NCI-H1105 (cell line): ENCODE measurements around the gene HUNK.

Experiments
- DNase-seq: peaks from one replicate; lab custom pipeline; 2025; lab: John Stamatoyannopoulos, UW

HUNK gene

GRCh38 chr21:31957631-31958030, 84.8 kb downstream of the HUNK start:
- no peak for DNase-seq

DNA sequence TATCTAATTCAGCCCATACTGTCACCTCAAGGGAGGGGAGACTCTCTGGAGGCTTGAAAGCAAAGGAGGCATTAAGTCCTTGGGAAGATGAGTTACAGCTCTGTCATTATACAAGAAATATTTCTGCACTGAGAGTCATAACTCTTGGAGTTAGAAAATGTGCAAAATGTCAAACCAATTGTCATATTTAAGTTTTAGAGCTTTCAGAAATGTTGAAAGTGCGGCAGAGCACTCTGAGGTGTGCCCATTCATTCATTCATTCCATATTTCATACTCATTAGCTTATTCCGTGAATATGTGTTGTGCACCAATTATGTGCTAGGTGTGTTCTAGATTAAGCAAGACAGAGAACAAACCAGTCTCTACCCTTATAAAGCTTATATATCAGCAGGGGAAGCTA, 87.1 kb downstream of the HUNK start:
- DNase-seq: no peak

- DNase-seq: no peak
Observed at GRCh38 chr21:31961027-31961426, 88.2 kb downstream of the HUNK start.

DNA sequence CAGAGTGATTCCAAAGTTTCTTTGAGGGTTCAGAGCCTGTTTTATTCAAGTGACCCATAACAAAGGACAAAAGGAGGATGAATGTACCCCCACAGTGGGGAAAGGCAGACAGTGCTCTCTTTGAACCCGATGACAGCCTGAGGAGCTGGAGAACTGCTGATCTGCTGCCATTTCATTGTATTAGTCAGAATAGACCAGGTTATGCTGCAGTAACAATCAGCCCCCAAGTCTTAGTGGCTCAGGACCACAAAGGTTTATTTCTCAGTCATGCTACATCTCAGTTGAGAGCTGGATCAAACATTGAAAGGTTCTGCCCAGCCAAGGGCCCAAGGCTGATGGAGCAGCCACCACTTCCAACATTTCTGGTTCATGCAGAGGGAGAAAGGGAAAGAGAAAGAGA, 88.9 kb downstream of the HUNK start:
- DNase-seq: no peak

- DNase-seq: no peak
Observed at GRCh38 chr21:31964692-31965091, 91.9 kb downstream of the HUNK start.

DNA sequence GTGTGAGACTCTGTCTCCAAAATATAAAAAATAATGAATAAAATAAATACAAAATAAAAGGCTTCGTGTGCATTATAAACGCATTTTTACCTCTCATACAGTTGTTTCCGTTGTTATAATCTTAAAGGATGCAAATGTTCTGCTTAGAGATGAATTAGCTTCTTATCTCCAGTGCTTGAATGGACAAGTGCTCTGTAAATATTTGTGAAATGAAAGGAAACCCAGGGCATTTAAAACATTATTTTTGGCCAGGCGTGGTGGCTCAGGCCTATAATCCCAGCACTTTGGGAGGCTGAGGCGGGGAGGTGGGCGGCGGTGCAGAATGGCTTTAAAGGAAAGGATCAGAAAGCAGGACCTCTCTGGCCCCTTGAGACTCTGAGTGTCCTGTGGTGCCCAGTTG, 94.5 kb downstream of the HUNK start:
- DNase-seq: no peak

- no peak for DNase-seq
Observed at GRCh38 chr21:31972622-31973021, 99.8 kb downstream of the HUNK start.

DNA sequence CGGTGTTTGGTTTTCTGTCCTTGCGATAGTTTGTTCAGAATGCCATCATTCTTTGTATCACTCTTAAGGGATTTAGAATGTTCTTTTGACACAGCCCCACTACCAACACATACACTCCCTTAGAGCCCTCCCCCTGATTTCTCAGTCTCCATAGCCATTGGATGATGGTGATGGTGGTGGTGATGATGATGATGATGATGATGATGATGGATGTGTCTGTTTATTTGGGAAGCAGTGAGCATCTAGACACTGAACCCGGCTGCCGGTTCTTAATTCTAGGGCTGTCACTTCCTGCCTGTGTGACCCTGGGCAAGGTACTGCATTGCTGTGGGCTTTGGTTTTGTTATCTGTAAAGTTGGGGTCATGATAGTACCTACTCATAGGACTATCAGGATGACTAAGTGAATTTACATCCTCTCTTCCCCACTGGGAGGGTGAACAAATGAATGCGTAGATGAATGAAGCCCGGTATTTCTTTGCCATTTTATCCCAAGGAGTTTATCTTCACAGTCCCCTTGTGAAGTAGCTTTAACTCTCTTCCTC, 100.7 kb downstream of the HUNK start:
- DNase-seq: no peak

- no peak for DNase-seq
Observed at GRCh38 chr21:31974454-31974985, 101.7 kb downstream of the HUNK start.

DNA sequence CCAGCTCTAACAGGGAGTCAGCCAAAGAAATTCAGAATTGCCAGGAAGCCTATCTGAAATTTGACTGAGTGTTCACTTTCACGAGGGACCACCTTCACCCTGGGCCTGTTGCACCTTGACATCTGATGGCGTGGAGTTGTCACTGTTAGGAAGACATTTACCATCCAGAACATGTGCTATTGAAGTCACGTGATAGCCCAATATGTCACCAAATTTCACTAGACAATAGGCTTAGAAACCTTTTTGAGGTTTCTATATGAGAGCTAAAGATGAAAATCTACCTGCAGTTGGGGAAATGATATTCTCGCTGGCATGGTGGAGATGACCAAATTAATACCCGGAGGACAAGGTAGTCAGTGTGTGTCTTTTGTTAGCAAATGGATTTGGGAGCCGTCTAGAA, 102.7 kb downstream of the HUNK start:
- DNase-seq: no peak

GRCh38 chr21:31977816-31978215, 105.0 kb downstream of the HUNK start:
- DNase-seq: no peak

DNA sequence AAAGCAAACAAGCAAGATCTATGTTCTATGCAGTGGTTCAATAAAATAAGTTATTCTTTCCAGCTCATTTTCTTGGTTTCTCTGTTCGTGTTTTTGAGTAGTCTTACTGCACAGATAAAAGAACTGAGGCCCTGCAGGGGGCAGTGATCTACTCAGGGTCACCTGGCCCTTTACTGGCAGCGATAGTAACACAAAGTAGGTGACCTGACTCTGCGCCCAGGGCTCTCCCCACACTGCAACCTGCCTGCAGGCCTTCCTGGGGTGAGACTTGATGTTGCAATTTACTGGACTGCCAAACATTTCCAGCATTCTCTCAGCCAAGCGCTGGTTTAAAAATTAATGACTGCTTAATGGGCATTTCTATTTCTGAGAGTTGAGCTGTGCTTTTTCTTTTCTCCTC, 110.3 kb downstream of the HUNK start:
- DNase-seq: no peak

DNA sequence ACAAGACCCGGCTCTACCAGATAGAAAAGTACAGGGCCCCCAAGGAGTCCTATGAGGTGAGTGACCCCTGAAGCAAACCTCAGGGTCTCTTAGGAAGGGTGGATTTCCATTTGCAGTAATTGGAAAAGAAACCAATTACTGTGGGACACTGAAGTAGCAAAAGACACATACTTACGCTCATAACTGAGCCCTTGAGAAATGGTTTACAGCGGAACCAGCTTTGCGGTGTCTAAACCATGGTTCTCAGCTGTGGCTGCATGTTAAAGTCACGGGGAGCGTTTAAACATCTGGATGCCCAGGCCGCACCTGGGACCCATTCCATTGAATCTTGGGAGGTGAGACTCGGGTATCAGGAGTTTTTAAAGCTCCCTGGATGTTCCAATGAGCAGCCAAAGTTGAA, 110.7 kb downstream of the HUNK start:
- DNase-seq: no peak

DNA sequence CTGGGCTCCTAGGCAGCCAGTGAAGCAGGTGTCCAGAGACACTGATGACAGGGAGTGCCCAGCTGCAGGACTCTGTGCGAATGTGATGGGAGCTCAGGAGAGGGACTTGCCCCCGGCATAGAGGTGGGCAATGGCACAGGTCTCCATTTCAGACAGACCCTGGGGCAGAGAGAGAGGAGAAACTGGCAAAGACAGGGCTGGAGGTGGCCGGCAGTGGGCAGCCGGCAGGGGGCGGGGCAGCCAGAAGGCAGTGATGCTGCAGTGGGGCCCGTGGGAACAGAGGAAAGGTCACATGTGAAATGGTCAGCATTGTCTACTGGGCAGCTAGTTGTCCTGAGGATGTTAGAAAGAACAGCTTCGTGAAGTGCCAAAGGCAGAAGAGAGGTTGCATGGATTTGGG, 112.6 kb downstream of the HUNK start:
- no peak for DNase-seq

DNA sequence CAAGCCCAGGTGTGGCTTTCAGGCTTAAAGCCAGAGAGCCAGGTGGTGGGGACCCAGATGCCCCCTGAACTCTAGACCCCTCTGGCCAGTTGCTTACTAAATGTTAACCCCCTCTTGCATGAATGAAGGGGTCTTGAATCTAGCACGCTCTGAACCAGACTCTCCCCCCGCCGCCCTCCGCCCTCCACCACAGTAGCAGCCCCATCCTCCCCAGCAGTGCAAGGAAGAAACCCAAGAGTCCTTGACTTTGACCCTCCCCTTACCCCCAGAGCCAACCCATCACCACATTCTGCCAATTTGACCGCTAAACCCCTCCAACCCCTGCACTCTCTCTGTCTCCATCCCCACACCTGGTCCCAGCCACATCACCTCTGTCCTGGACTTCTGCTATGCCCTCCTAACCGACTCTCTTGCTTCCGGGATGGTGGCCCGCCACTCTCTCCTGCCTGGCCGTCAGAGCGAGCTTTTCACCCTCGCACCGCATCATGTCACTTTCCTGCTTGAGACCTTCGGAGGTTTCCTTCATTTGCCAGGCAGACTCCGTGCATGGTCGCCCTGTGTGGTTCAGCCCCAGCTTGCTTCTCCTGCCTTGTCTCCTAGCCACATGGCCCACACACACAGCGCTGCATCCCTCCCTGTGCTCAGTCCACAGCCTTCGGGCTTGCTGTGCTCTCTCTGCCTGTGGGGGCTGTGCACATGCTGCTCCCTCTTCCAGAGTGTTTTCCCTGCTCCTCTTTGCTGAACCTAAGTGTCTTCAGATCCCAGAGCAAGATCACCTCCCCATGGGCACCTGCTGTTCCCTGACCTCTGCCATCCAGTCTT, 113.4 kb downstream of the HUNK start:
- no peak for DNase-seq

- DNase-seq: no peak
Observed at GRCh38 chr21:31987696-31988095, 114.9 kb downstream of the HUNK start.

DNA sequence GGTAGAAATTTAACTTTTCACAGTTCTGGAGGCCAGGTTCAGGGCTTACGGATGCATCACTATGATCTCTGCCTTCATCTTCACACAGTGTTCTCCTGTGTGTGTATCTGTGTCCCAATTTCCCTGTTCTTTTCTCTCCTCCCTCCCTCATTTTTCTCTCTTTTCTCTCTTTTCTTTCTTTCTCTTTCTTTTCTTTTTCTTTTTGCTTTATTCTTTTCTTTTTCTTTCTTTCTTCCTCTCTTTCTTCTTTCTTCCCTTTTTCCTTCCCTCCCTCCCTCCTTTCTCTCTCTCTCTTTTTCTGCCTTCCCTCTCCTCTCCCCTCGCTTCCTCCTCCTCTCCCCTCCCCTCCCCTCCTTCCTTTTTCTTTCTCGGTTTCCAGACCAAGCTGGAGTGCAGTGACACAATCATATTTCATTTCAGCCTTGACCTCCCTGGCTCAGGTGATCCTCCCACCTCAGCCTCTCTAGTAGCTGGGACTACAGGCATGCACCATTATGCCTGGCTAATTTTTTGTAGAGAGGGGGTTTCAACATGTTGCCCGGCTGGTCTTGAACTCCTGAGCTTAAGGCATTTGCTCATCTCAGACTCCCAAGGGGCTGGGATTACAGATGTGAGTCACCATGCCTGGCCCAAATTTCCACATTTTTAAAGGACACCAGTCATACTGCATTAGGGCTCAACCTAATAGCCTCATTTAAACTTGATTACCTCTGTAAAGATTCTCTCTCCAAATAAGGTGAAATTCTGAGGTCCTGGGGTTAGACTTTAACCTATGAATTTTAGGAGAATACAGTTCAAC, 115.9 kb downstream of the HUNK start:
- DNase-seq: no peak

DNA sequence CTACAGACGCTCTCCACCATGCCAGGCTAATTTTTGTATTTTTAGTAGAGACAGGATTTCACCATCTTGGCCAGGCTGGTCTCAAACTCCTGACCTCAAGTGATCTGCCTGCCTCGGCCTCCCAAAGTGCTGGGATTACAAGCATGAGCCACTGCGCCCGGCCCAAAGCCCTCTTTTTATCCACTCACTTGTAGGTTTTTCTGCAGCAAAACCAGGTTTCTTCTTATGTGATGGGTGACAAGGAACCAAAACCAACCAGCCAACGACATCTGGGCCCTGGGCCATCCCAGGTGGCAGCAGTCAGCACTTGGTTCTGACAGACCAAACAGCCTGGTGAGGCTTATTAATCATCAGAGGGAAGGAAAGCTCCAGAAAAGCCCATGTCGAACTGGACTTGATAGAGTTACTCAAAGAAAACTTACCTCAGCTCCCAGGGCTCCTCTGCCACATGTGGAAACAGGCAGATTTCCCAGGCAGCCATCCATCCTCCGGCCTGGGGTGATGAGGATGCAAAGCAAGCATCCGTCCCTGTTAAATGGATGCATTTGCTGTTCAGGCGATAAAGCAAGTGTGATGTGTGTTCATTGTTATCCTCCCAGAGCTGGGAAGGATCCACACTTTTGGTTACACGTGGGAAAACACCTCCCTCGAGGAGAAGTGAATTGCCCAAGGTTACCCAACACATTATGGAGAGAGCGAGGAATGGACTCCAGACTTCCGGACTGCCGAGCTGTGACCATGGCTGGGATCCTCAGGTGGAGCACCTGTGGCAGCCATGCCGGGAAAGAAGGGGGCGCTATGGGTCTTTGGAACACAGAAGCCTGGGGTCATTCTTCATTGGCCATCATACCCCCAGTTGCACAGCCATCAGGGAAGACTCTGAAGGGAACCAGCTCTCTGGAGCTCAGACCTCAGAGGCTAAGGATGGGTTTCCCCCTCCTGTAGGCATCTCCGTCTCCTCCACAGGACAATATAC, 118.8 kb downstream of the HUNK start:
- DNase-seq: no peak

DNA sequence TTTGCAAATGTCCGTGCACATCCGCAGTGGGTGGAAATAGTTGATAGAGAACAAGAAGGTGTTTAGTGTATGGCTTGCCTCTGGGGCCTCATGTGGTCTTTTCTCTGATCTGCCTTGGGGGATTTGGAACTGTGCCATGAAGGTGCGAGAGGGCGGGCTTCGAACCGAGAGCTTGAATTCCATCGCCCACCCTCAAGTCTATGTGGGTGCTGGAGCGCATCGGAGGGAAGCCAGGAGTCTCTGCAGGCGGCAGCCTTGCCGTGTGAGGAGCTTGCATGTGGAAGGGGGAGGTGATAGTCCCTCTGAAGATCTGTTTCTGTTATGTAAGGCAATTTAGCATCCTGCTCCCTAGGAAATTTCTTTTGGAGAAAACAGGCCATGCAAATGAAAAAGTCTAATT, 119.6 kb downstream of the HUNK start:
- no peak for DNase-seq

DNA sequence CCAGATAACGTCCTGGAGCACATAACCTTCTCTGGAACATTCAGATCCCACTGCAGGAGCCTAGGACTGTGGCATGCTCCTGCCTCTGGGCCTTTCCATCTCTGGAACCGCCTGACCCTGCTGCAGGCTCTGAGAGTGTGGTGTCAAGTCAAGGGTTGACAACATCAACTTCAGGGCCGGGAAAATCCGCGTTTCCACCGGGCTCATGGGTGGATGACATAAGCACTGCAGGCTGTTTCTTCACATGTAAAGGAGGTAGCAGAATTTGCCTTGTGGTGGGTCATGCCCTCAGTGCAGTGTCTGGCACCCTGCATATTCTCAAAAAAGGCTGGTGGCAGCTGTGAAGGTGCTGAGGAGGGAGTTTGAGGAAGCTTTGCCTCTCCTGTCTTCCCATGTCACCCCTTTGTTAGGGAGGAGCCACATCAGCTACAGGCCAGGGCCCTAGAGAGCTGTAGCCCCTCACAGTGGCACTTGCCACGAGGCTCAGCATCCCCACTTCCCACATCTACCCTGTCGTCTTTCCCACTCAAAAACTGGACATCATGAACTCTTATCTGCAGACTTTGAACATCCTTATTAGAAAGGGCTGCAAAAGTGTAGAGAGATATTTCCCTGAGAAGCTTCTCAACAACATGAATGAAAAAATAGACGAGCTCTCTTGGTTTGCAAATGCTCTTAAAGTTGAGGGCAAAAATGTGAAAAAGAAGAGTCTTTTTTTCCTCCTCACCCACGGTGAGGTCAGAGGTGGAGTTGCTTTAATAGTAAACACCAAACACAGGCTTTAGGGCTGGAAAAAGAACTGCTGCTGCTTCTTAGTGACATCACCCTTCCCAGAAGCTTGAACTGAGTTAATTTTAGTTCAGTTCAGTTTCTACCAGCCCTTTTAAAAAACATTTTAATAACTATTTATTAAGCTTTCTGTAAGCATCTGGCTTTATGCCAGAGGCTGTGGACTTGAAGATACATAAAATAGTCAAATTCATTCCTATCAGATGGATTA, 121.3 kb downstream of the HUNK start:
- DNase-seq: no peak
